ENCODE data around the gene VWC2. TPM values are rescaled to one million over a fixed set of nuclear protein-coding genes. Genes with fewer than 3 reads are reported as not detected.
A peak's percentile ranks its signal among the peaks of the same experiment; 100 is the strongest.

Gene VWC2
- total and polyA plus RNA-seq, 2 of the 8 experiments (the other 6 are each of a cell fraction or from before 2014, with no cell fraction given) = 0.24 to 0.30 TPM

DNA sequence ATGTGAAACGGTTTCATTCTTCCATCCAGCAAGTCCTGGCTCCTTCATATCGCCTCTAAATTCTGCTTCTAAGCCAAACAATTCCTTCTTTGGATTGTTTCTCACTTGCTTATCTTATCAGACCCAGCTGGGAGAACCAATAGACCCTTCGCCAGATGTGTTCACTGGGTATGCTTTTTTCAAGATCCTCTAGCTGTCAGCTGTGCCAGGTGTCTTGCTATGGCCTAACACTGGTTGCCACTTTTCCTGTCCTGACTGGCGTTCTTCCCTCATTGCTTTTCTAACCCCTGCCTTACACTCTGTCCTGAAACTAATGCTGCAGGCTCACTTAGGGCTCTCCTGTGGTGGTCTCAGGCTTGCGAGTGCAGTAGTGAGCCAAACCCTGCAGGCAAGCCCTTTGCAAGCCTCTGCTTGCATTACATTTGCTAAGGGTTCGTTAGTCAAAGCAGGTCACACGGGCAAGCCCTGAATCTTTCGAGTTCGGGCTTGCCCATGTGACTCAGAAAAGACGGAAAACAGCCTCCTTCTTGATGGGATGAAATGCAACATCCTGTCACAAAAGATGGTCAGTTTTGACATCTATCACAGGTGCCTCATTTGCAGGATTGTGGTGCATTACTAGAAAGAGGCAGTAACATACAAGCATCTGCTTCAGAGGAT, 92.8 kb downstream of the VWC2 start:
- no peaks in the 10 kb centered on the region for H4K20me1 ChIP-seq (replicated peaks in 1 of 2; ENCODE audit: control insufficient read depth in 1 of 2, insufficient read depth in 2 of 2, low read length in 2 of 2)
- no peak overlapping the region for H2BK12ac ChIP-seq (ENCODE audit: low read depth, low read length)
- no peak overlapping the region for H3K4ac ChIP-seq (replicated peaks; ENCODE audit: insufficient read length, low read depth, low read length)
- no peaks in the 10 kb centered on the region for H3K36me3 ChIP-seq (ENCODE audit: control insufficient read depth in 2 of 4, insufficient read depth in 4 of 4, low read length in 3 of 4)
- no peak overlapping the region for H3K18ac ChIP-seq (ENCODE audit: extremely low read depth, low read length)
- no peak overlapping the region for H3K9ac ChIP-seq (replicated peaks in 1 of 4; ENCODE audit: extremely low read depth in 1 of 4, low read depth in 3 of 4, low read length in 3 of 4)
- ChIA-PET POLR2A (ENCODE audit: partially characterized antibody) (no interaction called here), CTCF (ENCODE audit: partially characterized antibody) (no interaction called here)
- no peak overlapping the region for H2AK5ac ChIP-seq (ENCODE audit: low read depth, low read length)
- FAIRE-seq = no peak
- 93% methylated on average over 10 of the region's 10 CpGs; no CpG with 5 or more reads in 1 of the 2 experiments for WGBS, 2 experiments (ENCODE audit: extremely low coverage in 1 of 2, insufficient coverage in 1 of 2, insufficient read length in 1 of 2, insufficient replicate concordance in 2 of 2, low coverage in 1 of 2, low lambda C conversion rate in 2 of 2, missing lambda C conversion rate in 1 of 2)
- no peak overlapping the region for H3K14ac ChIP-seq (ENCODE audit: insufficient read length)
- H4K8ac ChIP-seq (ENCODE audit: extremely low read depth, insufficient read depth, low read length) = no peak overlapping the region
- no peak overlapping the region for H2BK20ac ChIP-seq (ENCODE audit: low read length)
- H3K79me1 ChIP-seq (ENCODE audit: low read depth, low read length) = no peaks in the 10 kb centered on the region
- H2BK5ac ChIP-seq (ENCODE audit: low read depth, low read length) = no peak overlapping the region; the same call in 1 of the 2 replicates
- no peaks in the 10 kb centered on the region; the same call in 1 of the 2 replicates for H3K23me2 ChIP-seq (ENCODE audit: low read depth, low read length)
- H3K9me3 ChIP-seq (ENCODE audit: insufficient read depth in 2 of 2, low read depth in 1 of 2, low read length in 1 of 2) = no peaks in the 10 kb centered on the region
- H3K79me2 ChIP-seq (ENCODE audit: control insufficient read depth in 1 of 2, insufficient read depth in 2 of 2, low read length in 2 of 2) = no peaks in the 10 kb centered on the region
- no peaks in the 10 kb centered on the region for H3K27me3 ChIP-seq (replicated peaks in 1 of 4; ENCODE audit: control insufficient read depth in 3 of 4, extremely low read depth in 1 of 4, insufficient read depth in 3 of 4, low read length in 3 of 4)
- peaks cover 0 to 7% (median 2%) of the 10 kb centered on the region in 4 experiments; a peak in 2 of 7 replicates for H3K4me1 ChIP-seq (replicated peaks in 1 of 4; ENCODE audit: control insufficient read depth in 3 of 4, insufficient read depth in 4 of 4, low read length in 3 of 4)
- no peak overlapping the region for H4K5ac ChIP-seq (ENCODE audit: insufficient read length, low read depth, low read length)
- no peak overlapping the region for H3K4me2 ChIP-seq (ENCODE audit: insufficient read depth in 1 of 2, low read depth in 2 of 2, low read length in 2 of 2)
- H3K56ac ChIP-seq (replicated peaks; ENCODE audit: insufficient read length, low read depth, low read length) = no peak overlapping the region
- H2BK120ac ChIP-seq (replicated peaks; ENCODE audit: low read depth, low read length) = no peak overlapping the region
- H2BK15ac ChIP-seq (ENCODE audit: low read length) = 0 out of 2 replicates have a peak overlapping the region, but pooled peaks have one; percentile 75
- H3K23ac ChIP-seq (ENCODE audit: insufficient read length) = no peak overlapping the region
- TF ChIP-seq JUND (IDR thresholded peaks at IDR 0.05; ENCODE audit: low read length) = no peak
- no peak for TF ChIP-seq POLR2A (IDR thresholded peaks at IDR 0.05; ENCODE audit: control extremely low read depth in 1 of 2, low read depth in 2 of 2, low read length in 2 of 2)
- TF ChIP-seq ASH2L (IDR thresholded peaks at IDR 0.05; ENCODE audit: low read length) = no peak
- no peak for TF ChIP-seq POU5F1 (IDR thresholded peaks at IDR 0.05; ENCODE audit: low read depth, low read length)
- no peak for TF ChIP-seq YY1 (IDR thresholded peaks at IDR 0.05; ENCODE audit: low read depth, low read length)
- no peak for TF ChIP-seq TBP (IDR thresholded peaks at IDR 0.05; ENCODE audit: low read depth, low read length)
- no peak for TF ChIP-seq SIRT6 (IDR thresholded peaks at IDR 0.05; ENCODE audit: low read length)
- TF ChIP-seq SP4 (IDR thresholded peaks at IDR 0.05; ENCODE audit: low read length) = no peak
- no peak for TF ChIP-seq CREB1 (IDR thresholded peaks at IDR 0.05)
- no peak for TF ChIP-seq BRCA1 (IDR thresholded peaks at IDR 0.05; ENCODE audit: low read depth, low read length)
- TF ChIP-seq, protein P1, sequence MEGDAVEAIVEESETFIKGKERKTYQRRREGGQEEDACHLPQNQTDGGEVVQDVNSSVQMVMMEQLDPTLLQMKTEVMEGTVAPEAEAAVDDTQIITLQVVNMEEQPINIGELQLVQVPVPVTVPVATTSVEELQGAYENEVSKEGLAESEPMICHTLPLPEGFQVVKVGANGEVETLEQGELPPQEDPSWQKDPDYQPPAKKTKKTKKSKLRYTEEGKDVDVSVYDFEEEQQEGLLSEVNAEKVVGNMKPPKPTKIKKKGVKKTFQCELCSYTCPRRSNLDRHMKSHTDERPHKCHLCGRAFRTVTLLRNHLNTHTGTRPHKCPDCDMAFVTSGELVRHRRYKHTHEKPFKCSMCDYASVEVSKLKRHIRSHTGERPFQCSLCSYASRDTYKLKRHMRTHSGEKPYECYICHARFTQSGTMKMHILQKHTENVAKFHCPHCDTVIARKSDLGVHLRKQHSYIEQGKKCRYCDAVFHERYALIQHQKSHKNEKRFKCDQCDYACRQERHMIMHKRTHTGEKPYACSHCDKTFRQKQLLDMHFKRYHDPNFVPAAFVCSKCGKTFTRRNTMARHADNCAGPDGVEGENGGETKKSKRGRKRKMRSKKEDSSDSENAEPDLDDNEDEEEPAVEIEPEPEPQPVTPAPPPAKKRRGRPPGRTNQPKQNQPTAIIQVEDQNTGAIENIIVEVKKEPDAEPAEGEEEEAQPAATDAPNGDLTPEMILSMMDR (IDR thresholded peaks at IDR 0.05; ENCODE audit: control extremely low read depth in 1 of 3, insufficient read depth in 1 of 3, low read depth in 1 of 3, low read length in 3 of 3) = no peak
- TF ChIP-seq NANOG (IDR thresholded peaks at IDR 0.05; ENCODE audit: insufficient read depth, low read depth, low read length, poor library complexity, severe bottlenecking) = no peak
- no peak overlapping the region for H2AFZ ChIP-seq (ENCODE audit: low read length)
- DNase-seq (ENCODE audit: low read depth in 1 of 2, low spot score in 2 of 2) = no peak
- no peak overlapping the region for H4K91ac ChIP-seq (replicated peaks; ENCODE audit: insufficient read length, low read length)
- H3K4me3 ChIP-seq (ENCODE audit: extremely low read depth in 1 of 4, insufficient read depth in 2 of 4, low read depth in 3 of 4, low read length in 4 of 4) = no peak overlapping the region
- H3K27ac ChIP-seq (ENCODE audit: low read depth, low read length) = no peak overlapping the region

All from H1 (cell line).